Measurements from ENCODE around the gene DPP7. TPM values are rescaled to one million over a fixed set of nuclear protein-coding genes. Genes with fewer than 3 reads are reported as not detected.

DPP7 gene
- polyA plus RNA-seq, 3 donors: 15.2 to 30.6 (median 24.7) TPM

DNA sequence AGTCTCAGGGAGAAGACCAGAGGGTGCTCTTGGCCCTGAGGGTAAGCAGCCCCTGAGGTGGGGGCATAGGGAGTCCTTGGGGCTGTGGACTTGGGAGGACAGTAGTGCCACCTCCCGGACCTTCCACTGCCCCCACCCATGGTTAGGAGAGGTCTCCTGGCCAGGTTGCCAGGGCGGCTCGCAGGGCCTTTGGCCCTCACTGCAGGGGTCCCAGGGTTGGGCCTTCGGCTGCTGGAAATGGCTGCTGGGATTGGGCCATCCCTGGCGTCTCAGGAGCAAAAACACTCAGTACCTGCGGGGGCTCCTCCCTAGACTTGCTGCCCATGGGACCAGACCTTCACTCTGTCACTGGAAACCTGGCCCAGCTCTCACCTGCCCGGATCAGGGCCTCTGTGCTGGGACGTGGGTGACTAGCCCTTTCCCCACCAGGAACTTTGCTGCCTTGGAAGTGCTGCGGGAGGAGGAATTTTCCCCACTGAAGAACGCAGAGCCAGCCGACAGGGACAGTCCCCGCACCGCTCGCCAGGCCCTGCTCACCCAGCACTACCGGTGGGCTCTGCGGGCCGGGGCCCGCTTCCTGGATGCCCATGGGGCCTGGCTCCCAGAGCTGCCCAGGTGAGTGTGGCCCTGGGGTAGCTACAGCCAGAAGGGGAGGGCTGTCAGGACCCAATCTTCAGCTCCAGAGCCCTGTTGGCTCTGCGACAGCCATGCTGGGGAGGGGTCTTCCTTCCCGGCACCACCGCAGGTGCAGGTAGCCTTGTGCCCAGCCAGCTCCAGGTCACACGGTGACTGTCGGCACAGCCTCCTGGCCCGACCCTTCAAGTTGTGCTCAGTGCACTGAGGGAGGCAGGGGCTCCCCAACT lies 34.0 kb downstream of the DPP7 start:
- no peak for DNase-seq (ENCODE audit: extremely low read depth in 1 of 11, low read depth in 9 of 11, low spot score in 4 of 11)

DNA sequence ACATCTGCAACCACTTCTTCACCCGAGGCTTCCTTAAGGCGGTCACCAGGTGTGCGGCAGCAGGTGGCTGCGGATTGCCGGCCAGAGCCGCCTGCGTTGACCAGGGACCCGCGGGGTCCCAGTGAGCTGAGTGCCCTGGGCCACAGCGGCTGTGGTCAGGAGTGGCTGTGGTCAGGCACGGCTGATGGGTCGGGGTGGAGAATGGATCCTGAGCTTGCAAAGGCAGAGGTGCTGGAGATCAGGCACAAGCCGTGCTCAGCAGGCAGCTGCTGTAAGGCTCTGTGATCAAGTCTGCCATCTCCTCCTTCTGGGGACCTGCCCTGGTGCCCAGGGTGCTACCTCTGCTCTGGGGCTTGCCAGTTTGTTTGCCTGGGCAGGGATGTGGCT lies 35.1 kb downstream of the DPP7 start:
- no peak for DNase-seq (ENCODE audit: extremely low read depth in 1 of 11, low read depth in 9 of 11, low spot score in 4 of 11)

DNA sequence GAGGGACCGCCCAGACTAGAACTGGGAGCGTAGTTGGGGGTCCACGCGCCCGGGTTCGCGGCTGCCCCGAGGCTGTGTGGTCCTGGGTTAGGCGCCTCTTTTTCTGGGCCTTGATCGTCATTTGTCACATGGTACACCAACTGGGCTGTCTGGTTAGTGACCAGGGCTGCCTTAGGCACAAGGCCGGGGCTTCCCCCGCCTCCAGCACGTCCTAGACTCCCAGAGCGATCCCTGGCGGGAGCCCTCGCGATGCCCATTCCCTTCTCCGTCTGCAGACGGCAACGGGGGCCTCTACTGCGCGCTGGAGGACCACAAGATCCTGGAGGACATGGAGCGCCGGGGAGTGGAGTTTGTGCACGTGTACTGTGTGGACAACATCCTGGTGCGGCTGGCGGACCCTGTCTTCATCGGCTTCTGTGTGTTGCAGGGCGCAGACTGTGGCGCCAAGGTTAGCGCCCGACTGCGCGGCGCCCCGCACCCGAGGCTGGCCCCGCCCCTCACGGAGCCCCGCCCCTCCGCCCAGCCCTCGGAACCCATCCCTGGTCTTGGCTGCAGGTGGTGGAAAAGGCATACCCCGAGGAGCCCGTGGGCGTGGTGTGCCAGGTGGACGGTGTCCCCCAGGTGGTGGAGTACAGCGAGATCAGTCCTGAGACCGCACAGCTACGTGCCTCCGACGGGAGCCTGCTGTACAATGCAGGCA lies 35.7 kb downstream of the DPP7 start:
- DNase-seq (ENCODE audit: extremely low read depth in 1 of 11, low read depth in 9 of 11, low spot score in 4 of 11): no peak

DNA sequence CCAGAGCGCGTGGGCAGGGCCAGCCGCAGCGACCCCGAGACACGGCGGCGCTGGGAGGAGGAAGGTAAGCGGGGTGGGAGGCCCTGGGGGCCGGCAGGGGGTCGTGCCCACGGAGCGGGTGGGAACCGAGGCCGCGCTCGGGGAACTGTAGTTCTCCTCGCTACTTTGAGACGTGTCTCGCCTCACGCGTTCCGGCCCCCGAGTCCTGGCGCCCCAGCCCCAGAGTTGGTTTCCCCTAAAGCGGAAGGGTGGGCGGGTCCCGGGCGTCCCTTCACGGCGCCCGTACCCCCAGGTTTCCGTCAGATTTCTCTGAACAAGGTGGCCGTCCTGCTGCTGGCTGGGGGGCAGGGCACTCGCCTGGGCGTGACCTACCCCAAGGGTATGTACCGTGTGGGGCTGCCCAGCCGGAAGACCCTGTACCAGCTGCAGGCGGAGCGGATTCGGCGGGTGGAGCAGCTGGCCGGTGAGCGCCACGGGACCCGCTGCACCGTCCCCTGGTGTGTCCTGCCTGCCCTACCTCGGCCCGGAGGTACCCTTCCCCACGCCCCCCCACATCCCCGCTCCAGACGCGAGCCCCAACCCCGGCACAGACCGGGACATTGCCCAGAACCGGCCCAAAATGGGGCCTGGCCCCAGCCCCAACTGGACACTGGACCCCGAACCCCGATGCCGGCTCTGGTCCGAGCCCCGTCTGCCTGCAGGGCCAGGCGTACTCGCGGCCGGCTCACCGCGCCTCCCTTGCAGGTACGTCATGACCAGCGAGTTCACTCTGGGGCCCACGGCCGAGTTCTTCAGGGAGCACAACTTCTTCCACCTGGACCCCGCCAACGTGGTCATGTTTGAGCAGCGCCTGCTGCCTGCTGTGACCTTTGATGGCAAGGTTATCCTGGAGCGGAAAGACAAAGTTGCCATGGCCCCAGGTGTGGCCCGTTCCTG lies 36.5 kb downstream of the DPP7 start:
- no peak for DNase-seq (ENCODE audit: extremely low read depth in 1 of 11, low read depth in 9 of 11, low spot score in 4 of 11)

DNA sequence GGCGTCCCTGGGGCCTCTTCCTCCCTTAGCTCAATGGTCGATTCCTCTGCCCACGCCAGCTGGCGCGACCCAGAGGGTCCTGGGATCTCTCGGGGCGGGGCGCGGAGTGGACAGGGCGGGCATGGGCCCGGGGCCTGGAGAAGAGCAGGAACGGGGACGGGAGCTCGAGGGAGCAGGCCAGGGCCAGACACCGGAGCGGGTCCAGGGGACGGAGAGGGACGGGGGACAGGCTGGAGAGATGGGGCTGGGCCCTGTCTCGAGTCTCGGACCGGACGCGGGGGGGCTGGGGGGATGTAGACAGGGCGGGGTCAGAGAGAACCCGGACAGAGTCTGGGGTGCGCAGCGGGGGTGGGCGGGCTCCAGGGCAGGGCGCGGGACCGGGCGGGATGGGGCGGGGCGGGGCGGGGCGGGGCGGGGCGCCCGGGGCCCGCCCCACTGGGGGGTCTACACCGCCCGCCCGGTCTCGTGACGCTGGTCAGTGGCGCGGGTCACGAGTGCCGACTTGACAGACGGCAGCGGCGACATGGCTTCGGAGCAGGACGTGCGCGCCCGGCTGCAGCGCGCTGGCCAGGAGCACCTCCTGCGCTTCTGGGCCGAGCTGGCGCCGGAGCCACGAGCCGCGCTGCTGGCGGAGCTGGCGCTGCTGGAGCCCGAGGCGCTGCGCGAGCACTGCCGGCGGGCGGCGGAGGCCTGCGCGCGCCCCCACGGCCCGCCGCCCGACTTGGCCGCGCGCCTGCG lies 37.4 kb downstream of the DPP7 start, which contains the start of gene UAP1L1:
UAP1L1 (plus strand) TSS at position 508 of the 738 bp plus-strand sequence; CDS start at position 524, 16 bp downstream.
- no peak for DNase-seq (ENCODE audit: extremely low read depth in 1 of 11, low read depth in 9 of 11, low spot score in 4 of 11)

DNA sequence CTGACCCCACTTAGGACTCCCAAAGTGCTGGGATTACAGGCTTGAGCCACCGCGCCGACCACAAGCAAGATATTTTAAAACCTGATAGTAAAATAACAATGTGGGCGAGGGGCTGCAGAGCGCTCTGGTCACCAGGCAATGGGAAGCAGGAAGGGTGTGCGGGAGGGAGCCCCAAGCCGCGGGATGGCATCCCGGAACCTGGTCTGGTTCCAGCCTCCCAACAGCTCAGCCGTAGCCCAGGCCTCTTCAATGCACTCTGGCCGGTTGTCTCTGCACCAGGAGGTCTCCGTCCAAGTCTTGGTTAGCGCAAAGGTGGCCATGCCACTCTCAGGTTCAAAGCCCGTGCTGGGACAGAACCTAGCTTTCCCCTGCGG lies 37.9 kb downstream of the DPP7 start:
- DNase-seq (ENCODE audit: extremely low read depth in 1 of 11, low read depth in 9 of 11, low spot score in 4 of 11): no peak

DNA sequence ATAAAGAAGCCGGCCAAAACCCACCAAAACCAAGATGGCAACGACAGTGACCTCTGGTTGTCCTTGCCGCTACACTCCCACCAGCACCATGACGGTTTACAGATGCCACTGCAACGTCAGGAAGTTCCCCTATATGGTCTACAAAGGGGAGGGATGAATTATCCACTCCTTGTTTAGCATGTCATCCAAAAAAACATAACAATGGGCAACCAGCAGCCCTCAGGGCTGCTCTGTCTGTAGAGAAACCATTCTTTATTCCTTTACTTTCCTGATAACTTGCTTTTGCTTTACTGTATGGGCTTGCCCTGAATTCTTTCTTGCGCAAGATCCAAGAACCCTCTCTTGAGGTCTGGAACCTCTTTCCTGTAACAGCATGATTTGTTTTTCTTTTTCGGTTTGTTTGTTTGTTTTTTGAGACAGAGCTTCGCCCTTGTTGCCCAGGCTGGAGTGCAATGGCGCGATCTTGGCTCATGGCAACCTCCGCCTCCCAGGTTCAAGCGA lies 39.2 kb downstream of the DPP7 start:
- DNase-seq (ENCODE audit: extremely low read depth in 1 of 11, low read depth in 9 of 11, low spot score in 4 of 11): no peak

DNA sequence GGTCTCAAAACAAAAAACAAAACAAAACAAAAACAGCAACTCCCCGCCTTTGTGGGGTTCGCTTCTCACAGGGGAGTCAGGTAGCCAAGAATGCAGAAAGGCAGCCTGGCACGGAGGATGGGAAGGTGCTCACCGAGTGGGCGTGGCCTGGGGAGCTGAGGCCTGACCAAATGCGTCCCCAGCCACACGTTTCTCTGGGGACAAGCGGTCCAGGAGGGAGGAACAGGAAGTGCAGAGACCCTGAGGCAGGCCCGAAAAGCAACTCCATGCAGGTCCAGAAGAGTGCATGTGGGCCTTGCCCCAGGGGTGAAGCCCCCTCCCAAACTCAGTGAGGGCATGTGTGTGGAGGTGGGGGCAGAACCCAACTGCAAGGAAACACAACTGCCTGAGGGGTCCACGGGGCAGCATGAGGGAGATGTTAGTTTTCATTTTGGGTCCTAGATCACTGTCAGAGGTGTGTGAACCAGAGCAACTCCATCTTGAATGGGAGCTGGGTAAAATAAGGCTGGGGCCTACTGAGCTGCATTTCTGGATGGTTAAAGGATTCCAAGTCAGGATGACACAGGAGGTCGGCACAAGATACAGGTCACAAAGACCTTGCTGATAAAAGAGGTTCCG lies 39.8 kb downstream of the DPP7 start:
- DNase-seq (ENCODE audit: extremely low read depth in 1 of 11, low read depth in 9 of 11, low spot score in 4 of 11): no peak

DNA sequence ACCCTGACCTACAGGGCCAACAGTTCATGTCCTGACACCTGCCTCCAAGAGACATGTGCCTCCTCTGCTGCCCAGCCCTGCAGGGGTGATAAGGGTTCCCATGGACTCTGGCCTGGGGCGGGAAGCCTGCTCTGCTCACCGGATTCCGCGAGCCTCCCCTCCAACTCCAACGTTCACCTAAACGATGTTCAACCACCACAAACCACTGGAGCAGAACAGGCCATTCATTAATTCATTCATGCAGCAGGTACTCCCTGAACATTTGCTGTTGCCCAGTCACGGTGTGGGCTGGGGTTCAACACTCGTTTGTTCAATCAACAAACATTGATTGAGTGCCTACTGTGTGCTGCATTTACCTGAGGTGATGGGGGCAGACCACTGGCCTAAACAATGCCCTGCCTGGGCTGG lies 40.5 kb downstream of the DPP7 start:
- DNase-seq (ENCODE audit: extremely low read depth in 1 of 11, low read depth in 9 of 11, low spot score in 4 of 11): no peak

DNA sequence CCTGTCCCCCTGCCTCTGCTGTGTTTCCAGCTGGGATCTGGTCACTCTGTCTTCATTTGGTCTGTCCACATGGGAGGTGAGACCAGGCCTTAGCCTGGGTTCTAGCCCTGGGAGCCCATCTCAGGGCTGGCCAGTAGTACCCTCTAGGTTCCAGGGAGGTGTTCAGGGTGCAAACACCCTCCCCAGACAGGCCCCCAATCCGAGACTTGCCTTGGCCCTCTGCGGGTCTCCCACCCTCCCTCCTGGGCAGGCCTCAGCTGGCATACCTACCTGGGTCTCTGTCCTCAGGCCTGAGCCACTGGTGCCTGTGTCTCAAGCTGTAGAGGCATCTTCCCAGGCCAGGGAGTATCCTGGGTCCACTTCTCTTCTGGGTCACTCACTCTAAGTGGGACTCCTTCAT lies 43.3 kb downstream of the DPP7 start:
- no peak for DNase-seq (ENCODE audit: extremely low read depth in 1 of 11, low read depth in 9 of 11, low spot score in 4 of 11)

DNA sequence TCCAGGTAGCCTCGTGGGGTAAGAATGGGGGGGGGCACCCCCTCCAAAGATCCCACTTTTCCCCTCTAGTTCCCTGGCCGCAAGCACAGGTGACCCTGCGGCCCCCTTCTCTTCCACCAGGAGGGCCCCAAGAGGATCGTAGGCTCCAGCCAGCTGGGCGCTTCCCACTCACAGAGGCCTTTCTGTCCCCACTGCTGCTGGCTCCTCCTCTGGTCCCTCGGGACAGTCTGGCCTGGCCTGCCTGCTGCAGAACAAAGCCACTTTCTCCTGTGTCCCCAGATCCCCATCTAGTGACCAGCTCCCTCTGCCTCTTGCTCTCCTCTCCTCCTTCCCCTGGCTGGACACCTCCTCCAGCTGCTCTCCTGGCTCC lies 43.6 kb downstream of the DPP7 start:
- DNase-seq (ENCODE audit: extremely low read depth in 1 of 11, low read depth in 9 of 11, low spot score in 4 of 11): no peak

DNA sequence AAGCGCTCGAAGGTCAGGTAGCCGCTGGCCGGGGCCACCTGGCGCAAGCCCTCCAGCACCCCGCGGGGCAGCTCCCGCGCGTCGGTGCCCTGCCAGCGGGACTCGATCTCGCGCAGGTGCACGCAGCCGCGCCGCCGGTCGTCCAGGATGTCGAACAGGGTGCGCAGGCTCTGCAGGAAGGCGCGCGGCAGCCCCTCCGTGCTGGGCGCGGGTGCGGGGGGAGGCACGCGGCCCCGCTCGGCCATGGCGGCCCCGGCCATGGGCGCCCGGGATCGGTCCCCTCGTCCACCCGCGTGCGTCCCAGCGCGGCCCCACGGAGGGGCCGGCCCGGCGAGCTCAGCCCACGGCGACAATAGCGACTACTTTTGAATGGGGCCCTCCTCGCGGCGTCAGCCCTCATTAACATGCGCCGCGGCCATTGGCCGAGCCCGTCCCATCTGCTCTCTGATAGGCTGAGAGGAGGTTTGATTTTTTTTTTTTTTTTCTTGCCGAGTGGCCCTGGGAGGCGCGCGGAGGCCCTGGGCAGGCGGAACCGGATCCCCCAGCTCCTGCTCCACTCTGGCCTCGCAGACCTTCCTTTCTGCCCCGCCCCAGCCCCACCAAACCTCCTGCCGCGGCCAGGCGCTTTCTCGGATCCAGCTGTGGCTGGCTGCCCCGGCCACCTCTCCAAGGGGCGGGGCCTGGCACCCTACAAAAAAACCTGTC lies 44.2 kb downstream of the DPP7 start, which contains the start of gene SAPCD2:
SAPCD2 (minus strand) TSS at position 357 of the 705 bp plus-strand sequence; CDS start at position 260, 97 bp downstream.
- peak in 8 of 11 donors; percentile 71 to 86 (median 76) for DNase-seq (ENCODE audit: extremely low read depth in 1 of 11, low read depth in 9 of 11, low spot score in 4 of 11)

DNA sequence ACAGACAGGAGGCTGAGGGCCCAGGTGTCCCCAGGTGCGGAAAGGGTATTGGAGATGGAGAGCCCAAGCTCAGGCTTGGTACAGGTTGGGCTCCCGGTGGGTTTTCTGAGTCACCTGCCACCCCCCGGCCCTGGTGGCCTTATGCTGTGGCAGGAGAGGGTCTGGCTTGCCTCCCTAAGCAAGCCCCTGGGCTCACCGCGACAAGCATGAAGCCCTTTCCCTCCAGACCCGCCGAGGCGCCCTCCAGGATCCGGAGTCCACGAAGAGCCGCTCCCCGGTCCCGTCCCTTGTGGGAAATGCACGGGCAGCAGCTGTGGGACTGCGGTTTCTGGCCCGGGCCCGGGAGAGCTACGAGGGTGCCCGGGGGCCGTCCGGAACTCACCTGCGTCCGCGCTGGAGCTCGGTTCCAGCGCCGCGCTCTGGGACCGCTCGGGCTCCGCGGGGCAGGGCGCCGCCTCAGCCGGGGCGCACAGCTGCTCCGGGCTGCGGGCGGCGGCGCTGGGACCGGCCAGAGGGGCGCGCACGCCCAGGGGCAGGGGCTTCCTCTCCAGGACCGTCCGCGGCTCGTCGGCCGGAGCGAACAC lies 44.9 kb downstream of the DPP7 start:
- DNase-seq (ENCODE audit: extremely low read depth in 1 of 11, low read depth in 9 of 11, low spot score in 4 of 11): no peak

DNA sequence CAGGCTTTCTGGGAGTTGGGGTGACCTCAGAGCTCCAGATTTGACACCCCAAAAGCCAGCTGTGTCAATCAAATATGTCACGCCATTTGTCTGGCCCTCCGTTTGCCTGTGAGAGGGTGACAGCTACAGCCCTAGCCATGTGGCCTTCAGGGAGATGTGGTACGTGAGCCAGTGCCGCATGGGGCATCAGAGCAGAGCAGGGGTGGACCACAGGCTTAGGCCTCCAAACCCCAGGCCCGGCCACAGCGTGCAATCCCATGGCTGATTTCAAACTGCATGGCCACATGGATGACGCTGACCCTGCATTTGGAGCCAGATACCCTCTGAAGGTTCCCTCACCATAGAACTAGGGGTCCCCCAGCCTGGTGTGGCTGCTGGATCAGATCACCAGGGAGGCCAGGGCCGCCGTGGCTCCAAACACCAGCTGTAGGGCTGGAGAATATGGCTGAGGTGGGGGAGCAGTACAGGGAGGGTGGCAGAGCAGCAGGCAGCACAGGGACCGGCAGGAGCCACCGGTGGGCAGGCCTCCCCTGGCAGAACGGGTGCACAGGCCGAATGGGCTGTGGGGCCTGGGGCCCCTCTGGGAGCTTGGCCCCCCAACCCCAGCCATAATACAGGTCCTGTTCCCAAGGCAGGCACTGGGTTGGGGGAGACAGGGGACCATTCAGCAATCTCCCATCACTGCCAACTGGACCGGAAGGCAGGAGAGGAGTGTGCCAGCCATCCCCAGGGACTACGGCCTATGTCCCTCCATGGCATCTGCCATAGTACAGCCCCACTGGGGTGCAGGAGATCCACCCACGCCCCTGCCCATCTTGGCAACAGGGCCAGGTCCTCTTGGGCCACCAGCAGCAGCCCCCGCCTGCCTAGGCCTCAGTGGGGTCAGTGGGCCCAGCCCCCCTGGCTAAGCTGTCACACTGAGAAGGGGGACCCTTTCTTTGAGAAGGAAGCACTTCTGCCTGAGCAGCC lies 45.7 kb downstream of the DPP7 start:
- no peak for DNase-seq (ENCODE audit: extremely low read depth in 1 of 11, low read depth in 9 of 11, low spot score in 4 of 11)

DNA sequence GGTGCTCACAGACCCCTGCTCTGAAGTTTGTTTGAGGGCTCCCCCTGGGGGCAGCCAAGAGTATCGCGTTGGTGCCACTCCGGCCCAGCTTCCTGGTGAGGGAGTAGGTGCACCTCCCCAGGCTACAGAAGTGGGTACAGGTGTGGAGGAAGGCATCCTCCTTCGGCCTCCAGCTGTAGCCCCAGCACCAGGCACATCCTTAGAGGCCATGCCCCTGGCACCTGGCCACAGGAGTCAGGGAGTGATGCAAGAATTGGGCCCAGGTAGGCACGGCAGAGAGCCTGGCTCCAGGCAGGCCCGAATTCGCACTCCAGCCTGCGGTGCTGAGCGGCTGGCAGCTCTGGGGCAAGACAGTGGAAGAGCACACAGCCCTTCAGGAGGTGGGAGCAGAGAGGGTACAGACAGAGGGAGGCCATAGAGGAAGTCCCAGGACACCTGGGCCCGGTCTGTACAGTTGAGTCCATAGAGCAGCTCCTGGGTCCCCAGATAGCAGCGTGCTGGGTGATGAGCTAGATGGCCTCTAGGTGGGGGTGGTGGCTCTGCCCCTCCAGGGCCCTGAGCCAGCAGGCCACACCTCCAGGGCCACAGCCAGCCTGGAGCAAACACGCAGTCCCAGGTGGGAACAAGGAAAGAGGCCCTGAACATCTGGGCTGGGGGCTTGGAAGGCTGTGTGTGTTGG lies 46.5 kb downstream of the DPP7 start:
- DNase-seq (ENCODE audit: extremely low read depth in 1 of 11, low read depth in 9 of 11, low spot score in 4 of 11): no peak
